Pons (tissue), 1 donor: ENCODE measurements around the gene IGFBP5.

Experiments
- DNase-seq: peaks from one replicate; pipeline ENCODE4 v3.0.0-alpha.2; 2016; ENCODE audit warnings: low spot score

Gene IGFBP5

DNA sequence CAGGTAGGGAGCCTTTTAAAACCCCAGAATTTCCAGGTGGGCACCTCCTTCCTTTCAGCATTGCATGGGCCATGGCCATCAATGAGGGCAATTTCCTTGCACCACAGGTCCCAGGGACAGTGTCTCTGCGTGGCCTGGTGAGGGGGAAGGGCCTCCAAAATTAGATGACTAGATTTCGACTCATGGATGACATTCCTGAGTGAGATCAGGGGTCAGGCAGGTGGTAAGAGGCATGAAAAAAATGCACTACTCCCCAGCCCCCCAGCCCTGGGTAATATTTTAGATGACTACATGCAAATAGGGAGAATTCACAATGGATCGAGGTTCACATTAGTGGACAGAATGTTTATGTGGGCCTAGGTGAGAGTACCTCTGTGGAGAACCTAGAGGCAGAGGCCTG is 19.0 kb upstream of the IGFBP5 start:
- DNase-seq: no peak

DNA sequence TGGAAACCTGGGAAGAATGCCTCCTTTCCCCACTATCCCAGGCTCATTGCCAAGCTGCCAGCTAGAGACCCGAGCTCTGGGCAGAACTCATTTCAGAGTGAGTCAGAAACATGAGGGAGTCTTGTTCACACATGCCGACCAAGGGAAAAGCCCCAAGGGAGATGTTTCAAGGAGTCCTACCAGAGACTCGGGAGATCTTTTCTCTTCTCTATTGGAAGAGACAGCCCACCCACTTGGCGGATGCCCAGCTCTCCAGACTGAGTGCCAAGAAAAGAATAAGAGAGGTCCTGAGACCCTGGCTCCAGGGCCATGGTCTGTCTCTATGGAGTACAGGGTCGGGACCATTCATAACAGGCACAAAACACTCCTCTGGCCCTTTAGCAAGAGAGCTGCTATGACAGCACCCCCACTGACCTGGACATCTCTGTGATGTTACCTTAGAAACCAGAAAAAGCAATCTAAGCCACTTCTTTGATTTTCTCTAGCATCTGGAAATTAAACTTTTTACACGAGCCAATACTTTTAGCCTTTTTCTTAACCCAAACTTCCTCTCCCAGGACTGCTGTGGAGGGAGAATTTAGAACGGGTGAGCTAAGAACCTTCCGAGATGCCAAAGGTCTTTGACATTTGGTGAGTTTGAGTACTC is 18.5 kb upstream of the IGFBP5 start:
- DNase-seq: peak; percentile 49

DNA sequence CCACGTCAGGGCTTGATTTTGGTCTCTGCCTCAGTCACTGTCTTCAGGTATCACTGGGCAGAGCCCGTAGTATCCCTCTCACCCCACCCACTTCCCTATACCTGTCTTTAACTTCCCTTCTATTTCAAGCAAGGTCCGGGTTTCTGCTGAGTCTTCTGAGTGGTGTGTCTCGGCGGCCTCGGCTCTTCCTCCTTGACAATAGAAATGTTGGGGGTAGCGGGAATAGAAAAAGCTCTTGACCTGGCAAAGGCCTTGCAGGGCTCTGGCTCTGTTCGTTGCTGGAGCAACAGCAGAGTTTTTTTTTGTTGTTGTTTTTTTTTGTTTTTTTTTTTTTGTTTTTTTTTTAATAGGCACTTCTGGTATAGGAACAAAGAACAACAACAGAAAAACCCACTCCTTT is 16.0 kb upstream of the IGFBP5 start:
- no peak for DNase-seq

DNA sequence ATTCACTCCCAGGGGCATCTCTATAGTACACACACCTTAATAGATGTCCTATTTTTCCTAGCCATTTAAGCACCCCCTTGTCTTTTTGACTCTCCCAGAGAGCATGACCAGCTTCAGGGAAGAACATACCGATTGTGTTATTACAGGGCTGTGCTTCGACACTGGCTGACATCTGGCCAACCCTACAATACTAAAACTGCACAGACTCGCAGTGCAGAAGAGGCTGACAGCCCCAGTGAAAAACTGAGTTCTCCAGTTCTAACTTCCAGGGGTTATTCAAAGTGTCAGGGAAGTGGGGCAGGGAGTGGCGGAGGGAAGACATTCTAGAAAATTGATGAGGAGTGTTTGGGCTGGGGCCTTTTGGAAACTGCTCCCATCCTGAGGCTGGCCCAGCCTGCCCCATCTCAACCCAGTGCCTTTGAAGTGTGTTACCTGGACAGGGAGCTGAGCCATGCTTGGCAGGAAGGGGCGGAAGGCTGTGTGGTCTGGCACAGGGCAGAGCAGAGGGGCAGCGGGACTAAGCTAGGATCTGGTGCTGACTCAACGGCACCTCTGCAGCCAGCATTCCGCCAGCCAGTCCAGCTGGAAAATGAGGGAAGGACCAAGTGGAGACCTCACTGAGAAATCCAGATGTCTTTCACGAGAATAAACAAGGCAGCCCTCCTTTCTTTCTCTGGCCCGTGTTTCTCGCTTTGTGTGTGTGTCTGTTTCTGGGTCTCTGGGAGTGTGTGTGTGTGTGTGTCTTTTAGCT is 15.4 kb upstream of the IGFBP5 start:
- no peak for DNase-seq

DNA sequence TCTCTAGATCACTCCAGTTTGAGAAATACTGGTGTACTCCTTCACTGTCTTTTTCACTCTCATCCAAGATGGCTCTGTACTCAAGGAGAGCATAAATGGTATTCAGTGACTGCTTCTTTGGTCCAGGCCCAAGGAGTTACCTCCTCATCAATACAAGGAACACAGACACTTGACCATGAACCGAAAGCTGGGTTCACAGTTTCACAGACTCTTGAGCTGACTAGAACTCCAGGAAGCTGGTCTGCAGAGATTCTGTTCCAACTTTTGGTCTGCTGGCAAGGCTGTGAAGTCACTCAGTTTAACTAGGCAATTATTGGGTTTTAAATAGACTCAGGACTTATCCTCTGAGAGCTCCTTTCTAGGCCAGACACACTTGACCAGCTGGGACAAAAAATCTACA is 7.4 kb upstream of the IGFBP5 start:
- DNase-seq: no peak

DNA sequence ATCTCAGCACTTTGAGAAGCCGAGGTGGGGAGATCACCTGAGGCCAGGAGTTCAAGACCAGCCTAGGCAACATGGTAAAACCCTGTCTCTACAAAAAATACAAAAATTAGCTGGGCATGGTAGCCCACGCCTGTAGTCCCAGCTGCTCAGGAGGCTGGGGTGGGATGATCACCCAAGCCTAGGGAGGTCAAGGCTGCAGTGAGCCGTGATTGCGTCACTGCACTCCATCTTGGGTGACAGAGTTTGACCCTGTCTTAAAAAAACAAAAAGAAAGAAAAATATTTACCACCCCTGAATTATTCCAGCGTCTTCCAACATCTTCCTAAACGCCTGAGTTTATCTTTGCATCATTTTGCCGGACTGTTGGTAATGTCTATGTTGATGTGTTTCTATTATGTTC is 6.2 kb upstream of the IGFBP5 start:
- DNase-seq: no peak

DNA sequence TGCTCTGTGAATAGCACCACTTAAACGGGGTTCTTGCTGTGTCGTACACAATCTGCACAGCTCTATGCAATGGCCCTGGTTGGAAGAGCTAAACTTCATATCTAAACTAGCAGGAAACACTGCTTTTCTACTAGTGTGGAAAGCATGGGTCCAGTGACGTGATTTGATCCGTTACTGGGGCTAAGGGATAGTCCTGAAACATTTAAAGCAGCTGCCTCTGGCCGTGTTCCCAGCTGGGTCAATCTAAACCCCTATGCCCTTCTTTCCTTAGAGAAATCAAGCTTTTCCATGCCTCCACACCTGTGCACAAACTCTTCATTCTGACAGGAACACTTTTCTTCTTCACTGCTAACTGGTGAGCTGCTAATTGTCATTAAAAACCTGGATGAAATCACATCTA is 5.4 kb upstream of the IGFBP5 start:
- DNase-seq: no peak

DNA sequence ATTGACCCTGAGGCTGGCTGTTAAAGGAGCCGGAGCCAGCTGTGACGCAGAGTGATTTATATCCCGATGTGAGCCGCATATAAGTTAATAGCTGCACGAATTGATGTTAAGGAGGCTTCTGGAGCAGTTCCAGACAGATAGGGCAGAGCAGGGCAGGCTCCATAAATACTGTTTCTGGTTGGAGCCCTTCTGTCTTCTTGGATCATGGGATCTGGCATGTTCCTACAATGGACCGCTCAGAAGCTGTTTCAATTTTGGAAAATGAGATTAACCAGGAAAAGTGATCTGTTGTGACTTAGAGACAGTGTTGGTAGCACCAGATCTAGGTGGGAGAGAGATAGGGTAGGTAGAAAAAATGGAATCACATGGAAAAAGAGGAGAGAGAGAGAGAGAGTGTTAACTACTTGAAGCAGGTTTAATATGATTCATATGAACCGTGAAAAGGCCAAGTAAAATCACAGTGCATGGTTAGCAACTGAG is 4.8 kb upstream of the IGFBP5 start:
- DNase-seq: no peak

DNA sequence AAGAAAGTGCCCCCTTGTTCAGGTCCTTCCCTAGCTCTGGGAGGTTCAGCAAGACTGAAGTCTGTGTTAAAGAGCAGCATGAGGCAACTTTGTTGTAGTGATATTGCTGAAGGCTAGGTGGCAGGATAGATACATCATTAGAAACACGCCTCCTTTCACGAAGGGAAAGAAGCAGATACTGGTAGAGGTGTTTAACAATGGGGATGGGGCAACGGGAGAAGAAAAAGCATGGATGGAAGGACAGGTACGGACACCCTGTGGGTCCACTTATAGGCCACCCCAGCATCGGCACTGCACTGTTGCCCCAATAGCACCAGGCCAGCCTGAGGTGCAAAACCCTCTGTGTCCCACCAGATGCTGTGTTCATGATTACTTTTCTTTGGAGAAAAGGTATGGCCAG is 3.5 kb upstream of the IGFBP5 start:
- peak; percentile 81 for DNase-seq

DNA sequence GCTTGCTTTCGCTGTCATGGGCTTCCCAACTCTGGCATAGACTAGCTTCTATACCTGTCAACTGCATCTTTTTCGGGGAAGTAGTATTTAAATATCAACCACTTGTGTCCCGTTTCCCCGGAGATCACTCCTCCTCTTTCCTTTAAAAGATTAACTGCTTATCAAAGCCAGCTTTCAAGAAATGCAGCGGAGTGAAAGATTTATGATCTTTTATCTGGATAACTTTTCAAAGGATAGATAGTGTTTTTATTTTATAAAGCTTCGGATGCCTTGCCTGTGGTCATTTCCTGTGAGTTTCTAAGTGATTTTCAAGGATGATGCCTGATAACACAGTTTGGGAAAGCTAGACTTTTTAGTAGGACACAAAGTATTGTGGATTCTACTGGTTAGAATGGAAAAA is 2.9 kb upstream of the IGFBP5 start:
- DNase-seq: no peak

DNA sequence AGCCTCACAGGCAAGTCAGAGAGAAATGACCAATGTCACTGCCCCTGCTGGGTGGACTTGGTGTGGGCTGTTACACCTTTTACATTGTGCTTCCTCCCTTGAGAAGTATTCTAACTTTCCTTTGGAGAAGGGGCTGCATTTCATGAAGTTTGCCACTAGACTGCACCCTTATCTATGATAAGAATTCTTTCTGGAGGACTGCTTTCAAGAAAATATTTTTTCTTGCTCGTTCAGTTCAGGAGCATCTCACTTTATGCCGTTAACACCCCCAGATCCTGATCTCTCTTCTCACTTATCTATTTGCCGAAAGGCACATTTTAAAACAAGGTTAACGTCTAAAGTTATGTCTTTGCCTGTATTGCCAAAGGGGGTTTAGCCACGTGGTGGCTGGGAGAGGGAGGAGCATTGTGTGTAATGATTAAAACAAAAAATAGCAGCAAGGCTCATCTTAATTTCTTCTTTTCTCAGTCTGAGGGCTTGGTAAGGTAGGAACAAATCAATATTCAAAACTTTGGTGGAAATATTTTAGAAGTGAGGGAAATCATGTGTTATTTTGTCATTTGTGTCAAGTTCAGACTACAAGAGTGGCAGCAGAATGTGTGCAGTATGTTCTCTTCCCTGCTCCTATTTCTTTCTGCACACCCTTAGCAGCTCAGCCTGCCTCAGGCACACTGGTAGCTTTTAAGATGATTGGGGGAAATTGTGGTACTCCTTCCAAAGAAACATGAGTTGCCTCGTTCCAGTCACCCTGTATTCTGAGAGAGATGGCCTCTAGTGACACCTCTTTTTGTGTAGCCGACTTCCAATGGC is 1.6 kb upstream of the IGFBP5 start:
- peak; percentile 55 for DNase-seq

DNA sequence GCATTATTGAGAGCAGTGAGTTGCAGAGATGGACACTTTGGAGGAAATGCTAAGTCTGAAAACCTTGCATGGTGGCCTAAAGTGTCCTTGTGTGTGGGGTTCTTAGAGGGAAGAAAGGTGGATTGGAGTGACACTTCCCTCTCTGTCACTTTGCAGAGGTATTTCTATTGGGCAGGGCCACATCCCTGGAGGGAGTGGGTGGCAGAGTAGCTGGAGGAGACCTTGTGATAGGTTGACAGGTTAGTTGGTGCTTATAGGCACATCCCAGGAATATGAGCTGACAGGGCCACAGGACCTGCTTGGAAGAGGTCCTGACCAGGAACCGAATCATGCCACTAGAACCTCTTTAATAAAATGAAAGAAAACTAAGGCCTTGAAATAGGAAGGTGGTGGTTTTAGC is 972 bp upstream of the IGFBP5 start:
- no peak for DNase-seq

DNA sequence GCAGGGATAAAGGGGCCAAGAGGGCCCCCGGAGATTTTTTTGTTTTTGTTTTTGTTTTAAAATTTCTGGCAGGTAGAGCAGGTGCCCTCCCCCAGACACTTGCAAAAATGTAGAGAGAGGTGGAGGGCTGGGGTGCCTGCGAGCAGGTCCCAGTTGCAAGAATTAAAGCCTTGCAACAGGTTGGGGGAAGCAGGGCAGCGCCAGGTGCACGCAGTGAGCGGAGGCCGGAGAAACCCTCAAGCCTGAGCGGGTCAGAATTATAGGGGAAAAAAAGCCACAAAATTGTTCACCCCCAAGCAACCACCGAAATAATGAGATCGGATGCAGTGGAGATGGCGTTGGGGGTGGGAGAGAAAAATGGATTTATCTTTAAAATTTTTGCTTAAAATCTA is 527 bp downstream of the IGFBP5 start:
- DNase-seq: no peak

DNA sequence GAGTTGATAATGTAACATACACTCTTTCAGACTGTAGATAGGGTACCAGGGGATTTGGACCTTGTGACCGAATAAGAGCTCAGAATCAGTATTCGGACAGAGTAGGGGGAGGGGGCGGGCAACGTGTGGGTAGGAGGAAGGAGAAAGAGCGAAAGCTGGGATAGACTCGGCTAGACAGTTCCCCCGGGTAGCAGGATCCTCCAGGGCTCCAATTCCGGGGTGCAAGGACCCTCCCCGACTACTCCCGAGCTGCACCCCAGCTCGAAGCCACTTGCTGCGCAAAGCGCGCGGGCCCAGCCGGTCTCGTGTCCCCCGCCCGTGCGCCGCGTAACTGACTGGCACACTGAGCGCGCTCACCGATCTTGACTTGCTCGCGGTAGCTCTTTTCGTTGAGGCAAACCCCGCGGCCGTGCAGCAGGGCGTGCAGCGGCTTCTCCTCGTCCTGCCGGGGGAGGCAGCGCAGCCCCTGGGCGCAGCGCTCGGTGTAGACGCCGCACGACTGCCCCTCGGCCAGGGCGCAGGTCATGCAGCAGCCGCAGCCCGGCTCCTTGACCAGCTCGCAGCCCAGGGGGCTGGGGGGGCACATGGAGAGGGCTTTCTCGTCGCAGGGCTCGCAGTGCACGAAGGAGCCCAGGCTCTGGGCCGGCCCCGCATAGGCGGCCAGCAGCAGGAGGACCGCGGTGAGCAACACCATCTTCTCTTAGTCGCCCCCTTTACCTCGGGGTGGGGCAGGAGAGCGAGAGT is 1.1 kb downstream of the IGFBP5 start:
- DNase-seq: peak; percentile 14

DNA sequence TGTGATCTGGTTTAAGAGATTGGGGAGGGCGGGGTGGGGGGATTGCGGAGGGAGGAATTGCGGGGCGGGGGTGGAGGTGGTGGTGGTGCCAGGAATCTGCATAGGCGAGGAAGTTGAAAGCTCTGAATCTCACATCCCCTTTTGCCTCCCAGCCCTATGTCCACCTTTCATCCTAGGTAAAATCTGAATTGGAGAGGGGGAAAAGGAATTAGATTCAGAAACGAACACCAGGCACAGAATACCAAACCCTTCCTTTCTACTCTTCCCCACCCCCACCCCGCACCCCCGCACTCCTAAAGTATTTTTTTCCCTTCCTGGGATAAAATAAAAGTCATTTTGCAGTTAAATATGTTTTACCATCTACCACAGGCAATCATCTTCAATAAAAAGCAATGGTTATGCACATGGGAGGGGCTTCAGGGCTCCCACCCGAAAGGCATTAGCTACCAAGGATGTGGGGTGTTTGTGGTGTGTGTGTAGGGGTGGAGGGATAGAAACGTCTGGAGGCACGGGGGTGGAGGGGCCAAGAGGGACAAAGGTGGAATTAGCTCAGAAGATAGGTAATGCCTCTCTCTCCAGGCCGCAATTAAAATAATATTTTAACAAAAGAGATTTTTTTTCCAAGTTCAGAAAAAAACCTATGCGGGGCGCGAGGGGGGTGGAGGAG is 1.8 kb downstream of the IGFBP5 start:
- no peak for DNase-seq

DNA sequence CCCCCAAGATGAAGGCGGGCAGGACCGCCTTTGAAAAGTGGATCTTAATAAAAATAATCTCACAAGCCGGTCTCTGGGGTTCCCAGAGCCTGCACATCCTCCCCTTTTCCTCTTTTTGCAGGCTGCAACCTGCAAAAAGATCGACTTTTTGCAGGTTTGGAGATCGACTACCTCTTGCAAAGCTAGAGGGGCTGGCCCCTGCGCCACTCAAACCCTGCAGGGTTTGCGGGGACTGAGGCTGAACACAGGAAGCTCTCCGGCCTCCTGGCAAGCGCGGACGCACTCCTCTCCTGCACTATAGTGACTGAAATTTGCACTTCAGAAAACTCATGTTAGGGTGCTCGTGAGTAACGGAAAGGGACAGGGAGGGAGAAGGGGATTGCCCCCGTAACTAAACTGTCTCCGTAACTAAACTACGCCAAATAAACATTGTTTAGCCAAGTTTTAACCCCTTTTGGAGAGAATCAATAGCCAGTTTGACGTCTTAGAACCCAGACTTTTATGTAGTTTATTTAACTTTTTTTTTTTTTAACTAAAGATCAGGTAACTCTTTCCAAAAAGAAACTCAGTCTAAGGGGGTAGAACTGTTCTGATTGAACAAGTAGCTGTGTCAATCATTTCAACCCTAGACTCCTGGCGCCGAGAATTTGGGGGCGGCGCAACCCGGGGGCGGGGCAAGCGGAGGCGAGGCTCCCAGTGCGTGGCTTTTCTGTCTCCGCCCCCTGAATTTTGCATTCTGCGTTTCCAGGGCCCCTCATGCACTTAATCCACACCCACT is 2.5 kb downstream of the IGFBP5 start:
- DNase-seq: peak; percentile 36

DNA sequence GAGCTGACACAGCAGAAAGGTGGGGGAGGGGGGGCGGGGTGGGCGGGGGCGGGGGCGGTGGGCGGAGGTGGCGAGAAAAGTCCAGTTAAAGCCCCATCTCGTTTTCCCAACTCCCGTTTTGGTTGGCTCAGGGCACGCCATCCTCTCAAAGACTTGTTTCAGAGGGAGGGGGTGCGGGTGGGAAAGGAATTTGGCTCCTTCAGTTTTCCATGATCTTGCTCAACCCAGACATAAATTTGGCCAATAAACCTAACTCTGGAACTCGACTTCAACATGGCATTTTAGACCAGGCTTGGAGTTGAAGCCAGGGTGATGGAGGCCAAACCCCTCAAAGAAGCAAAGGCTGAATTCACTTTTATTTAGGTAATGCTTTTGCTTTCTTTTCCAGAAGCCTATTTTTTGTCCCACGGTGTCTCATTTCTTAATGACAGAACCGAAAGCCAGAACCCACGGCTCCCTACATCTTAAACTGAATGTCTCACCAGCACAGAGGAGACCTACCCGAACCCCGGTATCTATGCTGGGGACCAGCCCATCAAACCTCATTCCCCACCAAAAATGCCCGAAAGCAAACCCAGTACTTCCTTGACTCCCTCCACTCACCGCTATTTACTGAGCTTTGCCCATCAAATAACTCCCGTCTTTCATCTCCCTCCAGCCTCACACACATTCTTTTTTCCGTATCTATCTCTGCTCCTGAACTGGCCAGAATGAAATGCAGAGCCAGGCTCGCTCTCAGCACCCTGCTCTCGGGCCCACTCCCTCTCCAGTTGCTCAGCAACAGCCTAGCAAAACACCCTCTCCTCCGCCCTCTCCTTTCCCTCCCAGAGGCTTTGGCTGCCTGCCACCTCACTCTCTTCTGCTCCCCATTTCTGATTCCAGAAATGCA is 4.3 kb downstream of the IGFBP5 start:
- DNase-seq: peak; percentile 24

DNA sequence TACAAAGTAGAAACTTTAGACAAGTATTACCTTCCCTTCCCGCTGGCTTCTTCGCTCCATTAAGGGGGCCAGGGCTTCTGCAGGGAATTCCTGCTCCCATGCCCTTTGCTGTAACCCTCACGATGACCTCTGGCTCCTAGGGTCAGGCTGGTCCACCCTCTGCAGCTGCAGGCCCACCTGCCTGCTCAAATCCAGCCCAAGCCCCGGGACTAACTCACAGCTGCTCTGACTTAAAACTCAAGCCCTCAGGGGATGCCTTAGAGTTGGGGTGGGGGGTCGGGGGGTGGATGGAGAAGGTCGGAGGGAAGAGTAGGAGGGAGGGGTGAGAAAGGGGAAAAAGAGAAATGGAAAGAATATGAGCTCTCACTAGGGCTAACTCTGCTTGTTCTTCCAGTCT is 4.9 kb downstream of the IGFBP5 start:
- DNase-seq: no peak

DNA sequence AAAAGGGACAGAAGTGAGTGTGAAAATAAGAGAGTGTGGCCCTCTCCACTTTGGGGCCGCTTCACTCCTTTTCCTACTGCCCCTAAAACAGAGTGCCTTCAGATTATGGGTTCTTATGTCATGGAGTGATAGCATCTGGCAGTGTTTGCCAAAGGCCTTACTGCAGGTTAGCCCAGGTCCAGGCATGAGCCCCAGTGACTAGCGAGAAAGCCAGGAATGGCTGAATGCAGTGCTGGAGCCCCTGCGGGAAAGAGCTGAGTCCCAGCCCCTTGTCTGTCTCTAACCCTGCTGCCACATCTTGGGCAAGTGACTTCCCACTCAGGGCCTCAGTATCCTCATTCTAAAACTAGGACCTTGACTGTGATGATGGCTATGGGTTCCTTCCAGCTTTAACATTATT is 6.0 kb downstream of the IGFBP5 start:
- no peak for DNase-seq
